Measurements from ENCODE around the gene TBC1D3. TPM values are rescaled to one million over a fixed set of nuclear protein-coding genes. Genes with fewer than 3 reads are reported as not detected.
"Not testable (repeated sequence)": the region's sequence is repeated elsewhere in the genome, so short reads cannot be mapped to it uniquely, and the experiment has no call there.

Gene TBC1D3
- total RNA-seq (2014; rRNA removed; shearing (Covaris generic)) (not detected in 2 replicates), polyA plus RNA-seq (2016; fragmentation: Nextera tagmentation; extraction: Ambion mirVana) (0.15 TPM in 1 of 2 replicates, not detected in the other)

- in situ Hi-C loops (cut with MboI); H3K79me2 ChIP-seq (ENCODE audit: insufficient read depth); H4K20me1 ChIP-seq (ENCODE audit: insufficient read depth); H3K36me3 ChIP-seq (ENCODE audit: low read depth); H3K9me3 ChIP-seq (ENCODE audit: low read depth); H3K27ac ChIP-seq; H3K9me2 ChIP-seq (ENCODE audit: insufficient read depth); H3K4me1 ChIP-seq (ENCODE audit: insufficient read depth); H3K27me3 ChIP-seq (replicated peaks; ENCODE audit: insufficient read depth); H2AFZ ChIP-seq; DNase-seq; H3K4me3 ChIP-seq; H3K4me2 ChIP-seq (ENCODE audit: unreplicated experiment); H3K9ac ChIP-seq; H3F3A ChIP-seq (ENCODE audit: insufficient read depth): not testable (repeated sequence)
- WGBS, 2 experiments (ENCODE audit: low coverage in 1 of 2, low lambda C conversion rate in 2 of 2, missing lambda C conversion rate in 2 of 2): no CpG with 5 or more reads among the region's 10 CpGs
Observed at GRCh38 chr17:38192455-38192854, at the start of gene TBC1D3. Gene TBC1D3, minus strand, starts transcription at chr17:38192555. Its CDS starts 1,526 bp downstream, at chr17:38191029.

GRCh38 chr17:38232790-38233189 lies 40.4 kb upstream of the TBC1D3 start:
- H3K4me1 ChIP-seq (ENCODE audit: insufficient read depth); DNase-seq; H3K4me2 ChIP-seq (ENCODE audit: unreplicated experiment); H2AFZ ChIP-seq; in situ Hi-C loops (cut with MboI); H3K27me3 ChIP-seq (replicated peaks; ENCODE audit: insufficient read depth); H4K20me1 ChIP-seq (ENCODE audit: insufficient read depth); H3F3A ChIP-seq (ENCODE audit: insufficient read depth); H3K4me3 ChIP-seq; H3K79me2 ChIP-seq (ENCODE audit: insufficient read depth); H3K9me2 ChIP-seq (ENCODE audit: insufficient read depth); H3K9me3 ChIP-seq (ENCODE audit: low read depth); H3K36me3 ChIP-seq (ENCODE audit: low read depth); H3K9ac ChIP-seq; H3K27ac ChIP-seq: not testable (repeated sequence)
- WGBS, 2 experiments (ENCODE audit: low coverage in 1 of 2, low lambda C conversion rate in 2 of 2, missing lambda C conversion rate in 2 of 2): no CpG with 5 or more reads among the region's 1 CpG

DNA sequence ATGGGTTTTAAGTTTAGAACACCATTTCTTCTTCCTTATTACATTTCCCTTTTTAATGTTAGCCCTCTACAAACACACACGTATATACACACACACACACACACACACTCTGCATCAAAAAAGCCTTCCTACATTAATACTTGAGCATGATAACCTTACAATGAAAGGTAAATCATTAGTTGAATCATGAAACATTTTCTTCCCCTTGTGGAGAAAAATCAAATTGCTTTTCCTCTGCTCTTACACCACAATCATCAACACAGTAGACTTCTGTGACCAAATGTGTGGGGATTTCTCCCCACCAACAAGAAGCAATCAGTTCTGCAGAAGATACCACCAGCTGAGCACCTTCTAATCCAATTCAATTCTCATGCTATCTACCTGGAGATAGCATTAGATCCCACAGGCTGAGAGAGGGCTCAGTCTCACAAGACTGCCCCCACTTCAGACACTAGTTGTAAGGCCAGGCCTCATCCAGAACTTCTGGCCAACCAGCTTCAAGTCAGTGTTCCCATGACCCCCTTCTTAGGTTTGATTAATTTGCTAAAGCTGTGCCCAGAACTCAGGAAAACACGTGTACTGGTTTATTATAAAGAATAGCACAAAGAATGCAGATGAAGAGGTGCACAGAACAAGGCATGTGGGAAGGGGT lies 33.6 kb upstream of the TBC1D3 start:
- H3K4me2 ChIP-seq (ENCODE audit: unreplicated experiment); DNase-seq; H3K9me3 ChIP-seq (ENCODE audit: low read depth); H3K27me3 ChIP-seq (replicated peaks; ENCODE audit: insufficient read depth); H2AFZ ChIP-seq; H3K9ac ChIP-seq; H3K79me2 ChIP-seq (ENCODE audit: insufficient read depth); H3K4me1 ChIP-seq (ENCODE audit: insufficient read depth); H3K36me3 ChIP-seq (ENCODE audit: low read depth); H4K20me1 ChIP-seq (ENCODE audit: insufficient read depth); H3K4me3 ChIP-seq; H3K9me2 ChIP-seq (ENCODE audit: insufficient read depth); H3K27ac ChIP-seq; in situ Hi-C loops (cut with MboI); H3F3A ChIP-seq (ENCODE audit: insufficient read depth): not testable (repeated sequence)
- no CpG with 5 or more reads among the region's 2 CpGs for WGBS, 2 experiments (ENCODE audit: low coverage in 1 of 2, low lambda C conversion rate in 2 of 2, missing lambda C conversion rate in 2 of 2)

GRCh38 chr17:38220867-38221266 lies 28.5 kb upstream of the TBC1D3 start:
- DNase-seq; H4K20me1 ChIP-seq (ENCODE audit: insufficient read depth); H3K79me2 ChIP-seq (ENCODE audit: insufficient read depth); H3K9ac ChIP-seq; H3K27ac ChIP-seq; H3K27me3 ChIP-seq (replicated peaks; ENCODE audit: insufficient read depth); H3K9me2 ChIP-seq (ENCODE audit: insufficient read depth); in situ Hi-C loops (cut with MboI); H3F3A ChIP-seq (ENCODE audit: insufficient read depth); H3K4me3 ChIP-seq; H3K4me1 ChIP-seq (ENCODE audit: insufficient read depth); H3K36me3 ChIP-seq (ENCODE audit: low read depth); H3K9me3 ChIP-seq (ENCODE audit: low read depth); H2AFZ ChIP-seq; H3K4me2 ChIP-seq (ENCODE audit: unreplicated experiment): not testable (repeated sequence)
- no CpG with 5 or more reads among the region's 1 CpG for WGBS, 2 experiments (ENCODE audit: low coverage in 1 of 2, low lambda C conversion rate in 2 of 2, missing lambda C conversion rate in 2 of 2)

DNA sequence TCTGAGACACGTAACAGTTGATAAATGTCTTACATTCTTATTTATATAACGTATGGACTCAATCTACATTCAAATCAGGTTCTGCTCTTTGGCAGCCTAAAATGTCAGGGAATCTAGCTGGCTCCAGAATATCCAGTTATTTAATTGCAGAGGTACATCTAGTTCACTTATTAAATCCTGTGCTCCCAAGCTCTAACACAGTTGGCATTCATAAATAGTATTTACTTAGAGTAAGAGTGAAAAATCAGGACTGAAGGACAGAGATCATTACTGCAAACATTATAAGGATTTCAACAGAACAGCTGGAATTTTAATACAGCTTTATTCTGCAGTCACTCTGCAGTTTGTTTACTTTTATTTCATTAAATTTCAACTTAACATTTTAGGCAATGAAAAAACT lies 7.9 kb upstream of the TBC1D3 start:
- H4K20me1 ChIP-seq (ENCODE audit: insufficient read depth); H3K4me3 ChIP-seq: not testable (repeated sequence)
- WGBS, 2 experiments (ENCODE audit: low coverage in 1 of 2, low lambda C conversion rate in 2 of 2, missing lambda C conversion rate in 2 of 2): no CpG with 5 or more reads among the region's 2 CpGs

DNA sequence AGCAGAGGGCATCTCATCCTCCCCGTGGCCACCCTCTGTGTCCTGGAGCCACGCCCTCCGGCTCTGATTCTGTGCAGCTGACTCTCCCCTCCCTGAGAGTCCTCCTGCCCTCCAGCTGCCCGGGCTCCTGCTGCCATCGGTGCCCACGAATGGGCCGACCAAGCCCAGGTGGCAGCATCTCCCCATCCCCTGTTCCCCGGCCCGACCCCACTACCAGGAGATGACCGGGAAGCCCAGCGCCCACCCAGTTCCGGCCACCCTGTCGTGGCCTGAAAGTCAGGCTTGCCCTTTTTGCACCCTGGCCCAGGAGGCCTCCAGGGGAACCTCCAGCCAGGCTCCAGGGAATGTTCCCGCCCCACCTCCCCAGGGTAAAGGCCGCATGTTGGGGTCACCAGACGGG lies 57.5 kb downstream of the TBC1D3 start:
- 54 to 58% methylated on average over 10 of the region's 16 CpGs for WGBS, 2 experiments (ENCODE audit: low coverage in 1 of 2, low lambda C conversion rate in 2 of 2, missing lambda C conversion rate in 2 of 2)
- H3K9me3 ChIP-seq (ENCODE audit: low read depth); H3K9me2 ChIP-seq (ENCODE audit: insufficient read depth); H3K4me2 ChIP-seq (ENCODE audit: unreplicated experiment); H3K4me1 ChIP-seq (ENCODE audit: insufficient read depth); H2AFZ ChIP-seq; H3K9ac ChIP-seq; DNase-seq; H3K4me3 ChIP-seq; H3K36me3 ChIP-seq (ENCODE audit: low read depth); H3F3A ChIP-seq (ENCODE audit: insufficient read depth); in situ Hi-C loops (cut with MboI); H3K79me2 ChIP-seq (ENCODE audit: insufficient read depth); H4K20me1 ChIP-seq (ENCODE audit: insufficient read depth); H3K27me3 ChIP-seq (replicated peaks; ENCODE audit: insufficient read depth); H3K27ac ChIP-seq: not testable (repeated sequence)

More for the DNA sequence above, 7.9 kb upstream of the TBC1D3 start:
- H3K9ac ChIP-seq; H3K9me3 ChIP-seq (ENCODE audit: low read depth); in situ Hi-C loops (cut with MboI); DNase-seq; H2AFZ ChIP-seq; H3K27ac ChIP-seq; H3K36me3 ChIP-seq (ENCODE audit: low read depth); H3K79me2 ChIP-seq (ENCODE audit: insufficient read depth); H3K9me2 ChIP-seq (ENCODE audit: insufficient read depth); H3K4me2 ChIP-seq (ENCODE audit: unreplicated experiment); H3F3A ChIP-seq (ENCODE audit: insufficient read depth); H3K4me1 ChIP-seq (ENCODE audit: insufficient read depth); H3K27me3 ChIP-seq (replicated peaks; ENCODE audit: insufficient read depth): not testable (repeated sequence)

Measured in GM23248 (cell line).